HG03139 (cell line): ENCODE measurements around the gene PKN1.
A peak's percentile ranks its signal among the peaks of the same experiment; 100 is the strongest.
"Not testable (repeated sequence)": the region's sequence is repeated elsewhere in the genome, so short reads cannot be mapped to it uniquely, and the experiment has no call there.

Source experiments
- ATAC-seq: cut with Tn5 transposase; IDR thresholded peaks from one replicate; pipeline ENCODE4 v1.9.1; 2021; ENCODE audit not compliant: unreplicated experiment

Gene PKN1

GRCh38 chr19:14428882-14429416 is 4.2 kb upstream of the PKN1 start:
- no peak for ATAC-seq

GRCh38 chr19:14430712-14431111 is 2.4 kb upstream of the PKN1 start:
- no peak for ATAC-seq

GRCh38 chr19:14433554-14434501 is 722 bp downstream of the PKN1 start:
- no peak for ATAC-seq

- no peak for ATAC-seq
Measured at GRCh38 chr19:14434543-14435319, 1.6 kb downstream of the PKN1 start.

GRCh38 chr19:14435320-14436050 is 2.4 kb downstream of the PKN1 start:
- ATAC-seq: no peak

- ATAC-seq: no peak
Measured at GRCh38 chr19:14437578-14438140, 4.6 kb downstream of the PKN1 start.

DNA sequence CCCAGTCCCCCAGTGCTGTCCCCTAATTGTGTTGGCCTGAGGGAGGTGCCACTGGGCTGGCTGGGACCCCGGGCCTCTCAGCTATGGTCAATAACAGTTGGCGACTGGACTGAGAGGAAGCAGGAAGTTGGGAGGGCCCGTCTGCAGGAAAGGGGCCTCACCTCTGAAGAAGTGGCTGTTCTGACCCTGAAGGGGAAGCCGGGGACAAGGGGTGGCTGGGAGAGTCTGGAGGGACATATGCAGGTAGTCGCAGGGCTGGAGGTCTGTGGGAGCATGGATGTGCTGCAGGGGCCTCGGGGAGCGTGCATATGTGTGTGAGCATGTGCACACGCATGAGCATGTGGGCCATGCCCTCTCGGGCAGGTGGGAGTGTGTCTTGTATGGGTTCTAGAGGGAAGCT is 5.9 kb downstream of the PKN1 start:
- ATAC-seq: no peak

- peak; percentile 81 for ATAC-seq
Measured at GRCh38 chr19:14440049-14440448, 6.9 kb downstream of the PKN1 start.

DNA sequence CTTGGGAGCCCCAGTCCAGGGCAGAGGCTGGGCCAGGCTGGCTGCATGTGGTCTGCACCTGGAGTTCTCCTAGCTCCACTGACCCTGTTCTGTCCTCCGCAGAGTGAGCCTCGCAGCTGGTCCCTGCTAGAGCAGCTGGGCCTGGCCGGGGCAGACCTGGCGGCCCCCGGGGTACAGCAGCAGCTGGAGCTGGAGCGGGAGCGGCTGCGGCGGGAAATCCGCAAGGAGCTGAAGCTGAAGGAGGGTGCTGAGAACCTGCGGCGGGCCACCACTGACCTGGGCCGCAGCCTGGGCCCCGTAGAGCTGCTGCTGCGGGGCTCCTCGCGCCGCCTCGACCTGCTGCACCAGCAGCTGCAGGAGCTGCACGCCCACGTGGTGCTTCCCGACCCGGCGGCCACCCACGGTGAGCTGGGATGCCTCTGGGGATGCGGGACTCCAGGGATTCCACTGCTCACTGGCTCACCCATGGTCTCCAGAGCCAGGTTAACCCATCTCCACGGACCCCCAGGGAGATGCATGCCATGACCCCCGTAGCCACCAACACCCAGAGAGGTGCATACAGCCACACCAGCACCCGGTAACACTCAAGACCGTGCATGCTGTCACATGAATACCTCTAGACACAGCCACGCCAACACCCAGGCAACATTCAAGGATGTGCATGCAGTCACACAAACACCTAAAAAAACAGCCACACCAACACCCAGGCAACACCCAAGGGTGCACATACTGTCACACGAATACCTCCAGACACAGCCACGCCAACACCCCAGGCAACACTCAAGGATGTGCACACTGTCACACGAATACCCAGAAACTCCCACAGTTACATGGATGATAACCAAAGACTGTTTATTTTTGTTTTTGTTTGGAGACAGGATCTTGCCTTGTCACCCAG is 8.2 kb downstream of the PKN1 start:
- ATAC-seq: no peak

- ATAC-seq: no peak
Measured at GRCh38 chr19:14442891-14443631, 10.0 kb downstream of the PKN1 start.

DNA sequence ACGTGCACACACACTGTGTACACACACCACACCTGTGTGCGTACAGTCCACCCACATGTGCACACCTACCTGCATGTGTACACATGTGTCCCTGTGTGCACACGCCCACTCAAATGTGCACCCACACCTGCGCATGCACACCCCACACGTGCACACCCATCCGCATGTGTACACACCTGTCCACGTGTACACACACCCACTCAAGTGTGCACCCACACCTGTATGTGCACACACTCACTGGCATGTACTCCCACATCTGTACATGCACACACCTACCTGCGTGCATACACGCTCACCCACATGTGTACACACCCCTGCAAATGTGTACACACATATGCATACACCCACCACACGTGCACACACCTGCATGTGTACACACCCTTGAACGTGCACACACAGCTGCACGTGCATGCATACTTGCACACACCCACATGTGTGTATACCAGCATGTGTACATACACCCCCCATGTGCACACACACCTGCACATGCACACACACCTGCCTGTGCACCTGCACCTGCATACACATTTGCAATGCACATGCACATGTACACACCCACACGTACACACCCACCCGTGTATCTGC is 10.6 kb downstream of the PKN1 start:
- ATAC-seq: no peak

DNA sequence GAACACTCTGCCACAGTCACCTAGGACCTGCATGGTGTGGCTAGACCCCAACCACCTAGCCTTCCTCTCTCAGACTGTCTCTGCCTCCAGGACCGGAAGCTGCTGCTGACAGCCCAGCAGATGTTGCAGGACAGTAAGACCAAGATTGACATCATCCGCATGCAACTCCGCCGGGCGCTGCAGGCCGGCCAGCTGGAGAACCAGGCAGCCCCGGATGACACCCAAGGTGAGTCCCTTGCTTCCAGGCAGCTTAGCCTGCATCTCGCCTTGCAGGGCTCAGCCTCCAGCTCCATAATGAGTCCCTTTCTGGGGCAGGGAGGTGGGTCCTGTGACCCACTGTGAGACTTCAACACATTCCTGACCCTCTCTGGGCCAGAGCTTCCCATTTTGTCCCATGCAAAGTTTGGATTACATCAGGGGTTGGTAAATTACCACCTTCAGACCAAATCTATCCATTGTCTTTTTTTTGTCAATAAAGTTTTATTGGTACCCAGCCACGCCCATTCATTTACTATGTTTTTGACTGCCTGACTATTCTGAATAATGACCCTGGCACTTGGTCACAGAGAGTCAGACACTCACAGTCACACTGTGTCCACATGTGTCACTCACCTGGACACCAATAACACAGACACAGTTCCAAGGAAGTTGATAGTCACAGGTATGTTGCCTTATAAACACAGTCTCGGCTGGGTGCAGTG is 13.4 kb downstream of the PKN1 start:
- no peak for ATAC-seq

GRCh38 chr19:14449321-14449720 is 16.2 kb downstream of the PKN1 start:
- ATAC-seq: no peak

DNA sequence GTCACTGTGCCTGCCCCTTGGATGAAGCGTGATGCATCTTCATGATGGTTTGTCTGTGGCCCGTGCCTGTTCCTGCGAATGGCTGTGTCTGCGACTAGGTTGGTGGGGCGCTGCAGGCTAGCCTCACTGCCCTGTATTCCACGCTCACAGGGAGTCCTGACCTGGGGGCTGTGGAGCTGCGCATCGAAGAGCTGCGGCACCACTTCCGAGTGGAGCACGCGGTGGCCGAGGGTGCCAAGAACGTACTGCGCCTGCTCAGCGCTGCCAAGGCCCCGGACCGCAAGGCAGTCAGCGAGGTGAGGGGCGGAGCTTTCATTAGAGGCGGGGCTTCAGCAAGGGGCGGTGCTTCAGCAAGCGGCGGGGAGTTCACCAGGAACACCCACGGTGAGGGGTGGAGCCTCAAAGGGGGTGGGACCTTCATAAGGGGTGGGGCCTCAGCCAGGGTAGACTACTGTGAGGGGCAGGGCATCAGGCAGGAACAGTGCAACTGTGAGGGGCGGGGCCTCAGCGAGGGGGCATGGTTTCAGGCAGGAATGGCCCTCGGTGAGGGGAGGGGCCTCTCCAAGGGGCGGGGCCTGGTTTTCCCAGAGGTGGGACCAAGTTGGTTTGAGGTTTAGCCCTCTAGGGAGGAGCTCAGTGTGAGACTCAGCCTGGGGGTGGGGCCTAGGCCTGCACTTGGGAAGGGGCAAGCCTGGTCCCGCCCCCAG is 17.2 kb downstream of the PKN1 start:
- no peak for ATAC-seq

DNA sequence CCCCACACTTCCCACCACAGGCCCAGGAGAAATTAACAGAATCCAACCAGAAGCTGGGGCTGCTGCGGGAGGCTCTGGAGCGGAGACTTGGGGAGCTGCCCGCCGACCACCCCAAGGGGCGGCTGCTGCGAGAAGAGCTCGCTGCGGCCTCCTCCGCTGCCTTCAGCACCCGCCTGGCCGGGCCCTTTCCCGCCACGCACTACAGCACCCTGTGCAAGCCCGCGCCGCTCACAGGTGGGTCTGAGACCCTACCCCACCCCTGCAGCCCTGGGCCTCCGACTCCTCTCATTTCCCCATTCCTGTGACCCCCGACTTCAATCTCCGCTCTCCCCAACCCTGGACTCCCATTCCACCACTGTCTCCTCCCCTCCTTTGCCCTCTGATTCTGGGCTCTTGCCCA is 17.8 kb downstream of the PKN1 start:
- ATAC-seq: no peak

- ATAC-seq: not testable (repeated sequence)
Measured at GRCh38 chr19:14452303-14452702, 19.2 kb downstream of the PKN1 start.

GRCh38 chr19:14459703-14460102 is 26.6 kb downstream of the PKN1 start:
- no peak for ATAC-seq
